Colon (tissue), 2 donors: ENCODE data around the gene CNDP2.

Experiments used
- FAIRE-seq: peaks from 2 replicates; lab custom pipeline; 2012; peaks lifted over from hg19 to GRCh38; lab: Jason Lieb, UNC
- donor health status: control.
- donor health status: control.

Gene CNDP2

DNA sequence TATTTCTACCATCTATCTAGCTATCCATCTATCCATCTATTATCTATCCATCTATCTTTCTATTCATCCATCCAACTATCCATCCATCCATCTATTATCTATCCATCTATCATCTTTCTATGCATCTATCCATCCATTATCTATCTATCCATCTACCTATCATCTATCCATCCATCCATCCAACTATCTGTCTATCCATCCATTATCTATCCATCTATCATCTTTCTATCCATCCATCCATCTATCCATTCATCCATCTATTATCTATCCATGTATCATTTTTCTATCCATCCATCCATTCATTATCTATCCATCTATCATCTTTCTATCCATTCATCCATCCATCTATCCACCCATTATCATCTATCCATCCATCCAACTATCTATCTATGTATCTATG lies 76.9 kb downstream of the CNDP2 start:
- FAIRE-seq, result no peak
